T-helper 2 cell treated with Interferon-gamma antibody and Interleukin-4, amounts not matched to agents 100 ng/mL and 5 ng/mL, for 36 hours (primary cell): ENCODE measurements around the gene TMPRSS6. TPM values are rescaled to one million over a fixed set of nuclear protein-coding genes. Genes with fewer than 3 reads are reported as not detected.

Experiments
- intact Hi-C: fragments of 100-400 bp; cut with micrococcal nuclease; formaldehyde crosslinking; loops from one replicate; pipeline ENCODE4 v1.15.1; 2023
- total RNA-seq: library from RNA; stranded (reverse); gene quantifications from 2 replicates; pipeline ENCODE4 v1.2.3, GENCODE V29; 2022

Gene TMPRSS6
- total RNA-seq, 1 donor from 2014 or later, result 0.55 TPM

GRCh38 chr22:37053310-37054055 is 56.0 kb downstream of the TMPRSS6 start:
- intact Hi-C loops, result no loop called here

- intact Hi-C loops, result no loop called here
These were observed 56.9 kb downstream of the TMPRSS6 start for GRCh38 chr22:37052386-37053309.

- intact Hi-C loops, result no loop called here
These were observed 57.8 kb downstream of the TMPRSS6 start, which contains the start of gene KCTD17 for GRCh38 chr22:37051391-37052385. Gene KCTD17, plus strand, starts transcription at chr22:37051742. Its CDS starts 19 bp downstream, at chr22:37051761.

GRCh38 chr22:37050913-37051312 is 58.6 kb downstream of the TMPRSS6 start:
- intact Hi-C loops, result no loop called here

GRCh38 chr22:37049224-37049623 is 60.3 kb downstream of the TMPRSS6 start:
- intact Hi-C loops, result loop anchor here (10.0 kb wide), 1 partner anchor 146 kb away; no protein-coding TSS in a partner anchor

- intact Hi-C loops, result loop anchor here (10.0 kb wide), 1 partner anchor 147 kb away; no protein-coding TSS in a partner anchor
These were observed 61.4 kb downstream of the TMPRSS6 start for GRCh38 chr22:37048133-37048532.

GRCh38 chr22:37047006-37047405 is 62.5 kb downstream of the TMPRSS6 start:
- intact Hi-C loops, result loop anchor here (10.0 kb wide), 1 partner anchor 148 kb away; no protein-coding TSS in a partner anchor

GRCh38 chr22:37046589-37046988 is 62.9 kb downstream of the TMPRSS6 start:
- intact Hi-C loops, result loop anchor here (10.0 kb wide), 1 partner anchor 148 kb away; no protein-coding TSS in a partner anchor

- intact Hi-C loops, result loop anchor here (10.0 kb wide), 1 partner anchor 149 kb away; no protein-coding TSS in a partner anchor
These were observed 63.6 kb downstream of the TMPRSS6 start for GRCh38 chr22:37045958-37046357.

GRCh38 chr22:37044634-37045625 is 64.6 kb downstream of the TMPRSS6 start:
- intact Hi-C loops, result loop anchor here (10.0 kb wide), 1 partner anchor 150 kb away; no protein-coding TSS in a partner anchor

GRCh38 chr22:37043828-37044538 is 65.5 kb downstream of the TMPRSS6 start:
- intact Hi-C loops, result loop anchor here (10.0 kb wide), 1 partner anchor 151 kb away; no protein-coding TSS in a partner anchor

GRCh38 chr22:37043209-37043827 is 66.2 kb downstream of the TMPRSS6 start:
- intact Hi-C loops, result loop anchor here (10.0 kb wide), 1 partner anchor 151 kb away; no protein-coding TSS in a partner anchor

- intact Hi-C loops, result no loop called here
These were observed 70.0 kb downstream of the TMPRSS6 start for GRCh38 chr22:37039466-37039865.

GRCh38 chr22:37037669-37038068 is 71.8 kb downstream of the TMPRSS6 start:
- intact Hi-C loops, result no loop called here

- intact Hi-C loops, result no loop called here
These were observed 72.7 kb downstream of the TMPRSS6 start for GRCh38 chr22:37036655-37037377.

GRCh38 chr22:37033605-37034430 is 75.7 kb downstream of the TMPRSS6 start:
- intact Hi-C loops, result no loop called here
